Stomach (tissue), 9 donors: ENCODE data around the gene ZNF532. TPM values are rescaled to one million over a fixed set of nuclear protein-coding genes. Genes with fewer than 3 reads are reported as not detected.
"Not testable (repeated sequence)": the region's sequence is repeated elsewhere in the genome, so short reads cannot be mapped to it uniquely, and the experiment has no call there.

Source experiments
- DNase-seq, 2 donors: peaks; one replicate each; pipeline versions ENCODE4 v3.0.0 to v3.0.0-alpha.2; 2013 to 2019
- H3K27ac ChIP-seq, 5 donors: fragments of 200-600 bp in 4 of 5; sonication (generic) in 4 of 5; one replicate each; pipeline ENCODE4 v1.5.1; 2013 to 2019; ENCODE audit warnings: mild to moderate bottlenecking in 1 of 5, moderate library complexity in 1 of 5
- H3K27me3 ChIP-seq, 3 donors: fragments of 200-600 bp; sonication (generic); one replicate each; pipeline ENCODE4 v1.5.1; 2017 to 2019; ENCODE audit warnings: mixed run types in 1 of 3
- H3K36me3 ChIP-seq, 4 donors: fragments of 200-600 bp; sonication (generic); 1 replicate in 3 of 4; 2 replicates in 1 of 4; pipeline ENCODE4 v1.5.1; 2016 to 2019
- H3K4me1 ChIP-seq, 4 donors: fragments of 200-600 bp; sonication (generic); one replicate each; pipeline ENCODE4 v1.5.1; 2016 to 2019
- H3K4me3 ChIP-seq, 4 donors: fragments of 200-600 bp; sonication (generic) in 3 of 4; one replicate each; pipeline ENCODE4 v1.5.1; 2016 to 2019; ENCODE audit warnings: mild to moderate bottlenecking in 1 of 4
- H3K9me3 ChIP-seq, 4 donors: fragments of 200-600 bp; sonication (generic); one replicate each; pipeline ENCODE4 v1.5.1; 2016 to 2019
- CTCF ChIP-seq, 7 experiments: fragments of 450-650 bp in 4 of 7; fragments of 200-600 bp in 3 of 7; sonication (generic) in 3 of 7; IDR thresholded peaks; one replicate each; pipeline ENCODE4 v1.5.1; 2016 to 2019; ENCODE audit warnings: antibody characterized with exemption in 7 of 7, control low read depth in 2 of 7, mild to moderate bottlenecking in 1 of 7
- EP300 ChIP-seq: sonication (generic); formaldehyde crosslinking; IDR thresholded peaks from one replicate; pipeline ENCODE4 v1.6.1; 2017; ENCODE audit warnings: antibody characterized with exemption
- POLR2A ChIP-seq, 4 donors: fragments of 450-650 bp; IDR thresholded peaks; one replicate each; pipeline ENCODE4 v1.6.1; 2016; ENCODE audit warnings: antibody characterized with exemption in 4 of 4, control low read depth in 2 of 4, mild to moderate bottlenecking in 1 of 4, moderate library complexity in 1 of 4
- POLR2AphosphoS5 ChIP-seq, 3 donors: sonication (generic); formaldehyde crosslinking; IDR thresholded peaks; one replicate each; pipeline ENCODE4 v1.6.1; 2016; ENCODE audit warnings: antibody characterized with exemption in 3 of 3
- WGBS, 5 donors: extraction: QIAGEN DNeasy Blood & Tissue Kit in 3 of 5; methylation state at CpG; one replicate each; pipeline versions ENCODE4 v1.1.5 to v1.1.7; 2013 to 2018; 5-methylcytosine and 5-hydroxymethylcytosine counted together
- intact Hi-C: fragments of 100-400 bp; cut with DNase I; formaldehyde crosslinking; loops from one replicate; pipeline ENCODE4 v1.15.1; 2023; ENCODE audit warnings: low total_unique reads
- polyA plus RNA-seq, 3 donors: library from polyadenylated mRNA; stranded (reverse); fragments of 200-250 nt; gene quantifications; one replicate each; pipeline ENCODE4 v1.2.3, GENCODE V29; 2013
- total RNA-seq, 5 donors: library from RNA; depleted of rRNA; stranded (reverse); fragments of >200 nt; gene quantifications; one replicate each; pipeline versions ENCODE4 v1.1.0 to v1.2.3, GENCODE V29; 2014 to 2016
- donor health status: healthy with polysubstance abuse.
- donor health status: Bipolar disorder and iron deficiency.
- donor health status: healthy.

ZNF532 gene
- total and polyA plus RNA-seq, 8 donors: 2.9 to 53.7 (median 18.4) TPM

DNA sequence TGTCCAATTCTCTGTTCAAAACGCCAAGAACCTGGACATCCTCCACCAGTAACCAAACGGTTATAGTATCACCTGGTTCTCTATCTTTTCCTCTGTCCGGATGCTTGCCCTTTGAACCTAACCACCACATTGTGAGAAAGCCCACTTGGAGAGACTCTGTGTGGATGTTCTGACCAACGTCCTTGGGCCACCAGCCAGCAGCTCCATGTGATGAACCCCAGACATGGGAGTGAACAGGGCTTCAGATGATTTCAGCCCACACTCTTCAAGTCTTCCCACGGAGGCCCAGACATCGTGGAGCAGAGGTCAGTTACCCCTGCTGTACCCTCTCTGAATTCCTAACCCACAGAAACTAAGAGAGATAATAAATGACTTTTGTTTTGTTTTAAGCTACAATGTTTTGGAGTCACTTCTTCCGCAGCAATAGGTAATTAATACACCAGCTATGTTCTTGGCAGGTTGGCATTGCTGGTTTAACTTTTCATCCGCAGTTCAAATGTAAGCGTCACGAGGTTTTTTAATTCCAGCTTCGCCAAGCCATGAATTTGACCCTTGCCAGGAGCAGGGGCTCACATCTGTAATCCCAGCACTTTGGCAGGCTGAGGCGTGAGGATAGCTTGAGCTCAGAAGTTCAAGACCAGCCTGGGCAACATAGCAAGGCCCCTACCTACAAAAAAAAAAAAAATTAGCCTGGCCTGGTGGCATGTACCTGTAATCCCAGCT is 36.1 kb upstream of the ZNF532 start:
- H3K36me3 ChIP-seq: no peaks in the 10 kb centered on the region
- H3K4me1 ChIP-seq: no peaks in the 10 kb centered on the region
- H3K4me3 ChIP-seq: no peak overlapping the region
- DNase-seq: no peak
- intact Hi-C loops: no loop called here
- 82 to 90% (median 85%) methylated on average over 12 of the region's 12 CpGs for whole genome bisulfite sequencing, 5 donors
- H3K27ac ChIP-seq: no peak overlapping the region
- H3K27me3 ChIP-seq: no peaks in the 10 kb centered on the region
- H3K9me3 ChIP-seq: no peaks in the 10 kb centered on the region
- TF ChIP-seq CTCF (IDR thresholded peaks at IDR 0.05) (no peak), POLR2A (IDR thresholded peaks at IDR 0.05) (no peak), POLR2AphosphoS5 (IDR thresholded peaks at IDR 0.05) (no peak), EP300 (no peak)

DNA sequence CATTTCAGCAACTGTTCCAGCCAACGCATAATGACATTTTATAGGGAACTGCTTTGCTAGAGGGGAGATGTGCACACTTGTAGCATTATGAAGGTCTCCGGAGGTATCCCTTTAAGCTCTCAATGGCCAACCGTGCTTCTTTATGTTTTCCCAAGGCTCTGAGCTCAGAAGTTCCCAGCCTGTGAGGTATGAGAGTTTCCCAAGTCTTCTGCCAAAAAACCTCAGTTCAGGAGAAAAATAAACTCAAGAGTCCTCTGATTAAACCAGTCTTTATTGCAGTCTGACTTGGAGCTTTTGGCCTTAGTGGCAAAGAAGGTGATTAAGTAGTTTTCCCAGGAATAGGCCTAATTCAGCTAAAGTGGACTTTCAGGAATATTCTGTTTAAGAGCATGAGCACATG is 35.4 kb upstream of the ZNF532 start:
- TF ChIP-seq CTCF (IDR thresholded peaks at IDR 0.05) (no peak), POLR2AphosphoS5 (IDR thresholded peaks at IDR 0.05) (no peak), POLR2A (IDR thresholded peaks at IDR 0.05) (no peak), EP300 (no peak)
- WGBS, 5 donors: 56 to 78% (median 68%) methylated on average over 3 of the region's 3 CpGs

GRCh38 chr18:58829886-58830285 is 34.8 kb upstream of the ZNF532 start:
- 58 to 85% (median 69%) methylated on average over 3 of the region's 3 CpGs for WGBS, 5 donors
- H3K27ac ChIP-seq, DNase-seq, H3K4me1 ChIP-seq, H3K36me3 ChIP-seq, intact Hi-C loops, H3K4me3 ChIP-seq, H3K27me3 ChIP-seq, H3K9me3 ChIP-seq: not testable (repeated sequence)

More for the DNA sequence above, 35.4 kb upstream of the ZNF532 start:
- no peak for DNase-seq
- Histone ChIP-seq H3K4me1 (no peaks in the 10 kb centered on the region), H3K36me3 (no peaks in the 10 kb centered on the region), H3K4me3 (no peak overlapping the region), H3K27ac (no peak overlapping the region), H3K27me3 (no peaks in the 10 kb centered on the region), H3K9me3 (no peaks in the 10 kb centered on the region)
- intact Hi-C loops: no loop called here

DNA sequence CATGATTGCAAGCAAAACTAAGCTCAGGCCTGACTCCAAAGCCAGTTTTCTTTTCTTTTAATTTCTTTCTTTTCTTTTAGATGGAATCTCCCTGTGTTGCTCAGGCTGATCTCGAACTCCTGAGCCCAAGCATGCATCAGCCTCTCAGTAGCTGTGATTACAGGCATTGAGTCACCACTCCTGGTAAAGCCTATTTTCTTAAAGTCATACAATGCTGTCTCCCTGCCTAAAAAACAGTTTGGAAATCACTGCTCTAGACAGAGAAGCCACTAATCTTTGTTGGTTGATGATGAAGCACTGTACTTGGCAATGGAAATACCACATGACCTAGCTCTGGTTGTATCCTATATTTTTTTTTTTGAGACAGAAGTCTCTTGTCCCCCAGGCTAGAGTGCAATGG is 33.1 kb upstream of the ZNF532 start:
- Histone ChIP-seq H3K4me1 (no peaks in the 10 kb centered on the region), H3K9me3 (no peaks in the 10 kb centered on the region), H3K4me3 (no peak overlapping the region), H3K36me3 (no peaks in the 10 kb centered on the region), H3K27me3 (no peaks in the 10 kb centered on the region), H3K27ac (no peak overlapping the region)
- intact Hi-C loops: no loop called here
- TF ChIP-seq EP300 (no peak), POLR2A (IDR thresholded peaks at IDR 0.05) (no peak), POLR2AphosphoS5 (IDR thresholded peaks at IDR 0.05) (no peak), CTCF (IDR thresholded peaks at IDR 0.05) (no peak)
- DNase-seq: no peak
- WGBS, 5 donors: 77 to 93% (median 84%) methylated on average over 1 of the region's 1 CpG

- Histone ChIP-seq H3K27ac (no peak overlapping the region), H3K4me1 (no peaks in the 10 kb centered on the region), H3K27me3 (no peaks in the 10 kb centered on the region), H3K36me3 (no peaks in the 10 kb centered on the region), H3K9me3 (no peaks in the 10 kb centered on the region), H3K4me3 (no peak overlapping the region)
- DNase-seq: no peak
- intact Hi-C loops: no loop called here
- TF ChIP-seq POLR2AphosphoS5 (IDR thresholded peaks at IDR 0.05) (no peak), CTCF (IDR thresholded peaks at IDR 0.05) (no peak)
- WGBS, 5 donors: 83 to 94% (median 88%) methylated on average over 4 to 5 of the region's 5 CpGs
Measured at GRCh38 chr18:58838165-58838860, 26.4 kb upstream of the ZNF532 start.
